AG10803 (cell line): ENCODE data around the gene HIVEP2.
A peak's percentile ranks its signal among the peaks of the same experiment; 100 is the strongest.

Source experiments
- DNase-seq: peaks from one replicate; pipeline ENCODE4 v3.0.0; 2010; ENCODE audit warnings: low read depth
- H3K4me3 ChIP-seq: 2 replicates; pipeline ENCODE4 v1.5.1; 2011; ENCODE audit warnings: mild to moderate bottlenecking, low read length, control low read depth
- TF ChIP-seq, protein P1 (sequence below): conservative IDR thresholded peaks from 2 replicates; pipeline ENCODE4 v1.5.1; 2011; ENCODE audit warnings: mild to moderate bottlenecking, low read length, control low read depth, inconsistent platforms

Gene HIVEP2

DNA sequence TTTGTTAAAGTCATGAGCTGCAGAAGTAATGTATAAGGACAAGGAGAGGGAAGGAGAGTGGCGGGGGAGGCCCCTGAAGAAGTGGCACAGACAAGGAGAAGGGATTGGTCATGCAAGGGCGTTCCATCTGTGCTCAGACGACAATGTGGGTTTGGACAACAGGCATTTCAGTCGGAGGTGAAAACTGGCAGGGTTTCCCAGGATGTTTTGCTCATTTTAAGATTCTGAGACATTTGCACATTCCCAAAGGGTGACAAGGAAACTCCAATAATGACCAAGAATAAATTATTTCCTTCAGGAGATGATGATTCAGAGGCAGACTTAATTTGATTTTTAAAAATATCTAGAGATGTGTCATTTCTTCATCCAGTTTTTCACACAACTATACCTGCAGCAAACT is 181.8 kb downstream of the HIVEP2 start:
- TF ChIP-seq, protein P1, sequence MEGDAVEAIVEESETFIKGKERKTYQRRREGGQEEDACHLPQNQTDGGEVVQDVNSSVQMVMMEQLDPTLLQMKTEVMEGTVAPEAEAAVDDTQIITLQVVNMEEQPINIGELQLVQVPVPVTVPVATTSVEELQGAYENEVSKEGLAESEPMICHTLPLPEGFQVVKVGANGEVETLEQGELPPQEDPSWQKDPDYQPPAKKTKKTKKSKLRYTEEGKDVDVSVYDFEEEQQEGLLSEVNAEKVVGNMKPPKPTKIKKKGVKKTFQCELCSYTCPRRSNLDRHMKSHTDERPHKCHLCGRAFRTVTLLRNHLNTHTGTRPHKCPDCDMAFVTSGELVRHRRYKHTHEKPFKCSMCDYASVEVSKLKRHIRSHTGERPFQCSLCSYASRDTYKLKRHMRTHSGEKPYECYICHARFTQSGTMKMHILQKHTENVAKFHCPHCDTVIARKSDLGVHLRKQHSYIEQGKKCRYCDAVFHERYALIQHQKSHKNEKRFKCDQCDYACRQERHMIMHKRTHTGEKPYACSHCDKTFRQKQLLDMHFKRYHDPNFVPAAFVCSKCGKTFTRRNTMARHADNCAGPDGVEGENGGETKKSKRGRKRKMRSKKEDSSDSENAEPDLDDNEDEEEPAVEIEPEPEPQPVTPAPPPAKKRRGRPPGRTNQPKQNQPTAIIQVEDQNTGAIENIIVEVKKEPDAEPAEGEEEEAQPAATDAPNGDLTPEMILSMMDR: no peak
- DNase-seq: peak; percentile 87
- H3K4me3 ChIP-seq: no peak overlapping the region

- no peak for DNase-seq
- TF ChIP-seq, protein P1: no peak
- H3K4me3 ChIP-seq: no peak overlapping the region
Observed at GRCh38 chr6:142761756-142762155, 183.2 kb downstream of the HIVEP2 start.

DNA sequence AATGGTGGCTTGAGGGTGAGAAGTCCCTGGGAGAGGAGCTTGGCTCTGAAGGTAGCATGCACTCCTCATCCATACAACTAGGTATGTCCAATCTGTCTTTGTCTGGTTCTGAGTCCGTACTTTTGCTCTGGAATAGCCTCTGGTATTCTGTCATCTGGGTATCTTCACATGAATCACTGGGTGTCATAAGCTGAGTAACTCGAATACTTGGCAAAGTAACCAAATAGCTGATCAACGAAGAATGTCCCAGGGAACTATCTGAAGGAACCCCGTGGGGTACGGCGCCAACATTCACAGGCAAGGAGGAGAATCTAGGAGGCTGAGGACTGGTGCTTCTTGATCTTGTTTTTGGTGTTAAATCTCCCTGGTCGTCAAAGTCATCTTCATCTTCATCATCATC is 184.8 kb downstream of the HIVEP2 start:
- DNase-seq: peak; percentile 84
- H3K4me3 ChIP-seq: no peak overlapping the region
- TF ChIP-seq, protein P1: no peak

DNA sequence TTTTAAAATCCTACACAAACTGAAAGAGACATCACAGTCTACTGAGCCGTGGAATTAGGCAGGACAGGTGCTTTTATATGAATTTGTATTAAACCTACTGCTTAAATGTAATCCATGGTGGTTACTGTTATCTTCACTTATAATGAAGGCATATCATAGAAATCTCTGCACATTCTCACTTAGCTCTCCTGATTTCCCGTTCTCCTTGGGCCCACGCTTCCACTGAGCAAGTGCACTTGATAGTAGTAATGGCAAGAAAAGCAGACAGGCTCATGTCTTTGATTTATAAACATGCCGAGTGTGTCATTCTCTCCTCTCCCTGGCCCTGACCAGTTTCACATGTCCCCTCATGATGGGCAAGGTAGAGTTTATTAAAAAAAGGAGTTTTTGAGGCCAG is 186.3 kb downstream of the HIVEP2 start:
- no peak overlapping the region for H3K4me3 ChIP-seq
- TF ChIP-seq, protein P1: no peak

GRCh38 chr6:142757852-142758628 is 186.9 kb downstream of the HIVEP2 start:
- TF ChIP-seq, protein P1: no peak
- DNase-seq: no peak

More for the DNA sequence above, 186.3 kb downstream of the HIVEP2 start:
- no peak for DNase-seq

DNA sequence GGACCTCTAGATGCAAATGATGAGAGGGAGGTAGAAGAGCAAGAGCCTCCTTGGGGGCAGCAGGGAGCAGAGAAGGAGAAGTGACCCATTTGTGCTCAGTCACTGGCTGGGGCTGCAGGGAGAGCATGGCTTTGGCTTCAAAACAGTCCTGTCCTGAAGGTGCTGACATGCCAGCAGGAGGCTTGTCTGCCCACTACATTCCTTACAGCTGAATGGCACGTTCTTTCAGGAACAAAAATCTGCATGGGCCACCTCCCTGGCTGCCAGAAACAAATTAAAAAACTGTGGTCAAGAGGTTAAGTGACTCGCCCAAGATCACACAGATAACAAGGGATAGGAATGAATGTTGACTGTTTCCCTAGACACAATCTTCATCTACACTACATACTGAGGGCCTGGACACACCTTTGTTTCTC is 188.8 kb downstream of the HIVEP2 start:
- TF ChIP-seq, protein P1: peak; percentile 9; the same call in 1 of the 2 replicates
- DNase-seq: peak; percentile 88
- no peak overlapping the region for H3K4me3 ChIP-seq

More at GRCh38 chr6:142757852-142758628, 186.9 kb downstream of the HIVEP2 start:
- no peak overlapping the region for H3K4me3 ChIP-seq

GRCh38 chr6:142753196-142753595 is 191.8 kb downstream of the HIVEP2 start:
- no peak for DNase-seq
- H3K4me3 ChIP-seq: no peak overlapping the region
- TF ChIP-seq, protein P1: no peak
